Ishikawa (cell line): ENCODE measurements around the gene PTPRN2.

ENCODE experiments used
- CEBPB ChIP-seq: IDR thresholded peaks from 2 replicates; pipeline ENCODE4 v1.6.1; 2012
- CREB1 ChIP-seq: IDR thresholded peaks from 2 replicates; pipeline ENCODE4 v1.6.1; 2012; ENCODE audit warnings: low read depth
- EGR1 ChIP-seq: IDR thresholded peaks from 2 replicates; pipeline ENCODE4 v1.6.1; 2012
- EP300 ChIP-seq: IDR thresholded peaks from 2 replicates; pipeline ENCODE4 v1.6.1; 2012; ENCODE audit warnings: borderline replicate concordance
- FOXM1 ChIP-seq: IDR thresholded peaks from 2 replicates; pipeline ENCODE4 v1.6.1; 2012; ENCODE audit warnings: low read depth, borderline replicate concordance
- NFIC ChIP-seq: IDR thresholded peaks from 2 replicates; pipeline ENCODE4 v1.6.1; 2012
- RAD21 ChIP-seq: IDR thresholded peaks from 2 replicates; pipeline ENCODE4 v1.6.1; 2012; ENCODE audit warnings: low read depth
- TAF1 ChIP-seq: IDR thresholded peaks from 2 replicates; pipeline ENCODE4 v1.6.1; 2012; ENCODE audit warnings: low read depth, mild to moderate bottlenecking
- TCF12 ChIP-seq: IDR thresholded peaks from 2 replicates; pipeline ENCODE4 v1.6.1; 2012; ENCODE audit warnings: low read depth
- YY1 ChIP-seq: IDR thresholded peaks from 2 replicates; pipeline ENCODE4 v1.6.1; 2012; ENCODE audit warnings: low read depth
- ZBTB7A ChIP-seq: IDR thresholded peaks from 2 replicates; pipeline ENCODE4 v1.6.1; 2012; ENCODE audit warnings: low read depth
- TF ChIP-seq, protein P1 (sequence below): IDR thresholded peaks from 2 replicates; pipeline ENCODE4 v1.6.1; 2012
- TF ChIP-seq, protein P2 (sequence below): IDR thresholded peaks from 2 replicates; pipeline ENCODE4 v1.6.1; 2012

DNA sequence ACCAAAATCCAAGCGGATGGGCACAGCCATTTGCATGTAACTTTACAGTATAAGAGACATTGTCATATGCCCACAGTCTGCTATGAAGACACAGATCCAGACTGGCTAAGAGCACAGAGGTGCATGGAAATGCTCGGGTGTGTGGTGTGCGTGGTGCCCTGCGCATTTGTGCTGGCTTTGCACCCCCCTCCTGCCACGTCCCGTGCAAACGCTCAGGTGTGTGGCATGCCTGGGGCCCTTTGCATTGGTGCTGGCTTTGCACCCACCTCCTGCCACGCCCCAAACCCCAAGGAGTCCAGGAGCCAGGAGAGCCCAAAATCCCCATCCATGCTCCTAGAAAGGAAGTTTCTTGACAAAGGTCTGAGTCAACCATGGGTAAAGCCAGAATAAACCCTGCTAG is 306.2 kb downstream of the PTPRN2 start:
- TF ChIP-seq, protein P1, sequence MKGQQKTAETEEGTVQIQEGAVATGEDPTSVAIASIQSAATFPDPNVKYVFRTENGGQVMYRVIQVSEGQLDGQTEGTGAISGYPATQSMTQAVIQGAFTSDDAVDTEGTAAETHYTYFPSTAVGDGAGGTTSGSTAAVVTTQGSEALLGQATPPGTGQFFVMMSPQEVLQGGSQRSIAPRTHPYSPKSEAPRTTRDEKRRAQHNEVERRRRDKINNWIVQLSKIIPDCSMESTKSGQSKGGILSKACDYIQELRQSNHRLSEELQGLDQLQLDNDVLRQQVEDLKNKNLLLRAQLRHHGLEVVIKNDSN: no peak
- TF ChIP-seq TAF1 (no peak), EP300 (no peak), CREB1 (no peak), NFIC (no peak), TCF12 (no peak), CEBPB (no peak), FOXM1 (no peak), ZBTB7A (no peak), RAD21 (no peak), YY1 (no peak), EGR1 (no peak)
- TF ChIP-seq, protein P2, sequence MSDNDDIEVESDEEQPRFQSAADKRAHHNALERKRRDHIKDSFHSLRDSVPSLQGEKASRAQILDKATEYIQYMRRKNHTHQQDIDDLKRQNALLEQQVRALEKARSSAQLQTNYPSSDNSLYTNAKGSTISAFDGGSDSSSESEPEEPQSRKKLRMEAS: no peak
